GM13977 (cell line): ENCODE measurements around the gene GABRD.

Experiments used
- DNase-seq: peaks from one replicate; pipeline ENCODE4 v3.0.0; 2012; ENCODE audit warnings: low spot score
- in situ Hi-C: fragments of 300-500 bp; cut with MboI; formaldehyde crosslinking; loops from one replicate; pipeline ENCODE4 v1.12.0; 2022; ENCODE audit warnings: low sequenced_read_pairs, low pct_unique_long_range_greater_than_20kb, mixed read lengths, inconsistent platforms; ENCODE audit not compliant: unreplicated experiment
- TF ChIP-seq, protein P1 (sequence below): IDR thresholded peaks from 2 replicates; pipeline ENCODE4 v1.5.1; 2012; ENCODE audit warnings: mild to moderate bottlenecking, control low read depth; ENCODE audit not compliant: insufficient read depth; ENCODE audit errors: extremely low read depth, missing control alignments

The GABRD gene

DNA sequence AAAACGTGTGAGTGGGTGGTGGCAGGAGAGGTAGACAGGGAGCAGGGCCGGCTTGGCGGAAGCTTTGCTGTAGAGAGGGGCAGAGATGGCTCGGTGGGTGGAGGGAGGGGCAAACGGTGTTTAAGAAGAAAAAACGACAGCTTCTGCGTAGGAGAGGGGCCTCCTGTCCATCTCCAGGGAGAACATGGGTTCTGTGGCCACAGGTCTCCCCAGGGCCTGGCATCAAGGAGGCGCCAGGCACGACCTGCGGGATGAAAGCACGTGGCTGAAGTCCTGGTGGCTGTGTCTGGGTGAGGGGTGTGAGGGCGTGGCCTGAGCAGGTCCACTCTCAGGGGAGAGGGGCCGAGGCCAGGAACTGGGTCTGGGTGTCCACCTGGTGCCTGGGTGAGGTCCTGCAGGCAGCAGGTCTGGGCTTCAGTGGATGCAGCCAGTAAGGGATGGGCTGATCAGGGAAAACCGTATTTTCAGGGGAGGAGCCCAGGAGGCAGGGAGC lies 30.1 kb downstream of the GABRD start:
- in situ Hi-C loops, result no loop called here
- TF ChIP-seq, protein P1, sequence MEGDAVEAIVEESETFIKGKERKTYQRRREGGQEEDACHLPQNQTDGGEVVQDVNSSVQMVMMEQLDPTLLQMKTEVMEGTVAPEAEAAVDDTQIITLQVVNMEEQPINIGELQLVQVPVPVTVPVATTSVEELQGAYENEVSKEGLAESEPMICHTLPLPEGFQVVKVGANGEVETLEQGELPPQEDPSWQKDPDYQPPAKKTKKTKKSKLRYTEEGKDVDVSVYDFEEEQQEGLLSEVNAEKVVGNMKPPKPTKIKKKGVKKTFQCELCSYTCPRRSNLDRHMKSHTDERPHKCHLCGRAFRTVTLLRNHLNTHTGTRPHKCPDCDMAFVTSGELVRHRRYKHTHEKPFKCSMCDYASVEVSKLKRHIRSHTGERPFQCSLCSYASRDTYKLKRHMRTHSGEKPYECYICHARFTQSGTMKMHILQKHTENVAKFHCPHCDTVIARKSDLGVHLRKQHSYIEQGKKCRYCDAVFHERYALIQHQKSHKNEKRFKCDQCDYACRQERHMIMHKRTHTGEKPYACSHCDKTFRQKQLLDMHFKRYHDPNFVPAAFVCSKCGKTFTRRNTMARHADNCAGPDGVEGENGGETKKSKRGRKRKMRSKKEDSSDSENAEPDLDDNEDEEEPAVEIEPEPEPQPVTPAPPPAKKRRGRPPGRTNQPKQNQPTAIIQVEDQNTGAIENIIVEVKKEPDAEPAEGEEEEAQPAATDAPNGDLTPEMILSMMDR, result no peak
- no peak for DNase-seq

DNA sequence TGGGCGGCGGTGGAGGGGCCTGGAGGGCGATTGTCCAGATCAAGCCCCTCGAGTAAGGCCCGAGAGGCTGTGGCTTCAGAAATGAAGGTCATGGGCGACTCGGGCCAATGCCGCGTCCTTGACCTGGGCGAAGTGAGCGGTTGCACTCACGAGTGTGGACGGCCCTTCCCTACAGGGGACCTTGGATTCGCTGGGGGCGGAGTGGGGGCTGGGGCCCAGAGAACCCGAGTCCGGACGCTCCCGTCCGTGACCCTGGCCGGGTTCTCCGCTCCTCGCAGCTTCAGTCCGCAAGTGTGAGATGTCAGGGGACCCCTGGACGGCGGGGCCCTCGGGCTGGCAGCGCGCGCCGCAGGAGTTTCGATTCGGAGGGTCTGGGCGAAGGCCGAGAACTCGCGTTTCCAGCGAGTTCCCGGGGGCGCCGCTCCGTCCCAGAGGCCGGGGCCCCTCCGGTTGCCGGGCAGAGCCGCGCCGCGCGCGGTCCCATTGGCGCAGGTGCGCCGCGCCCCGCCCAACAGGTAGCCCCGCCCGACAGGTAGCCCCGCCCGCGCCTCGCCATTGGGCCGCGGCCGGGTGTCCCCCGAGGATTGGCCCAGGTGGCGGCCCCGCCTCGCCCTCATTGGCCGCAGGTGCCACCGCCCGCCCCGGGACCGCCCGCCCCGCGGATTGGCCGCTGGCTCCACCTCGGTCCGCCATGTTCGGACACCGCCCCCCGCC lies 30.7 kb downstream of the GABRD start, which contains the start of gene PRKCZ:
TSS of gene PRKCZ (plus strand) at position 694 of the 714 bp plus-strand sequence. CDS start 220 bp downstream, outside the sequence.
- peak; percentile 92 for DNase-seq
- TF ChIP-seq, protein P1, result no peak
- in situ Hi-C loops, result no loop called here

DNA sequence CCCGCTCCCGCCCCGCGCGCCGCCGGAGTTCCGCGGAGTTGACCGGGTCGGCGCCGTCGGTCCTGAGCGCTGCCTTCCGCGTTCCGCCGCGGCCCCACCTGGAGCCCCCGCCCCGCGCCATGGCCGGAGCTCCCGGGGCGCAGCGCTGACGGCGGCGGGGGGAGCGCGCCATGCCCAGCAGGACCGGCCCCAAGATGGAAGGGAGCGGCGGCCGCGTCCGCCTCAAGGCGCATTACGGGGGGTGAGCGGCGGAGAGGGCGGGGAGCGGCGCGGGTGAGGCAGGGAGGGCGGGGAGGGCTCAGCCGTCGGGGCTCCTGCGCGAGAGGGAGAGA lies 31.3 kb downstream of the GABRD start:
- TF ChIP-seq, protein P1, result no peak
- DNase-seq, result no peak
- in situ Hi-C loops, result no loop called here

DNA sequence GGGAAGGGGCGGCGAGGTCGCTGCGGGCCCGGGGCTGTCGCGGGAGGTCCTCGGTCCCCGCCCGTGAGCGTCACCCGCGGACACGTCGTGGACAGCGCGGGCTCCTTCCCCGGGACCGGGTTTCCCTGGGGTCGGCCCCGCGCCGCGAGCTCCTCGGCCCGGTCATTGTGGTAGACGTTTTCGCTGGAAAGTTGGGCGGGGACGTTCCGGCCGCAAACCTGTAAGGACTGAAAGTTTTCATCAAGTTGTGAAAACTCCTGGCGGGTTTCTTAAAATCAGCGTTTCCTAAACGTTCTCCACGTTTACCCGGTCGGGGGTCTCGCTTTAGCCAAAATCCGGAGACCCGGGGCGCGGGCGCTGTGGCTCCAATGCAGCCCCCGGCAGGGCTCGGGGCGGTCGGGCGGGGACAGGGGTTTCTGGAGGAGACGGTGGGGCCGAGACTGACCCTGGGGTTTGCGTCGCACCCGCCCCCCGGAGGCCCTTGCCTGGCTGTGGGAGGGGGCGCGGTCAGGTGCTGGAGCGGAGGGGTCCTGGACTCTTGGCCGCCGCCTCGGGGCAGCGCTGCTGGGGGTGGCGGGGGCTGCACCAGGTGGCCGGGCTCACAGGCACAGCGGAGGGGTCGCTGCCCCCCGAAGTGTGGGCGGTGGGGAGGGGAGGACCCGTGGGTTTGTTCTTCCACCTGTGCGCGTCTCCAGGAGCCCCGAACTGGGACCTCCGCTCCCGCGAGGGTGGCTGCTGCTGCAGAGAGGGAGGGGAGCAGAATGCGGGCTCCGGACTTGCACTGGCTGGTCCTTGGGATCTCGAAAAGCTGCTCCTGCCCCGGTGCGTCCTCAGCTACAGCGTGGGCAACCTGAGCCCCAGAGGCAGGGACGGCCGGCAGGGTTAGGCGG lies 31.9 kb downstream of the GABRD start:
- DNase-seq, result no peak
- in situ Hi-C loops, result no loop called here
- TF ChIP-seq, protein P1, result no peak

DNA sequence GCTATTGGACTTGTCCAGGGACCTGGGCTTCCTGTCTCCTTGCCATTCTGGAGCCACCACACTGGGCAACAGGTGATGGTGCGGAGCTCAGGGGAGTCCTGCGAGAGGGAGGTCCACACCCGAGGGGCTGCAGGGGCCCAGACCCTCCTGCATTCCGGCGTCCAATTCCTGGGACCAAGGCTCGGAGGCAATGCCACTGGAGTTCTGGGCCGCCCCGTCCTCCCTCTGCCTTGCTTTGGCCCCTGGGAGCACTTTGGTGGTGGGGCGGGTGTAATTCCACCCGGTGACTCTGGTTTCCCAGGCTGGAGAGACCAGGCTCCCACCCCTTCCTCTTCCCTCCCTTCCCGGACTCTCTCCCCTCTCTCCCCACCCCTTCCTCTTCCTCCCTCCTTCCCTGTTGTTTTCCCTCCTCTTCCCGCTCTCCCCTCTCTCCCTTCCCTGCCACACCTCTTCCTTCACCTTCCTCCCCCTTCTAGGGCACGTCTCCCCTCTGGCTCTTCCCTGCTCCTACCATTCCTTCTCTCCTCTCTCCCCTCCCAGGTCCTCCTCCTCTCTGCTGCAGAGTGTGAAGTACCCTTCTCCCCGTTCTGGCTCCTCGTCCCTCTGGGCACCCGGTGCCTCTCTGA lies 33.0 kb downstream of the GABRD start:
- in situ Hi-C loops, result no loop called here
- TF ChIP-seq, protein P1, result no peak
- no peak for DNase-seq

DNA sequence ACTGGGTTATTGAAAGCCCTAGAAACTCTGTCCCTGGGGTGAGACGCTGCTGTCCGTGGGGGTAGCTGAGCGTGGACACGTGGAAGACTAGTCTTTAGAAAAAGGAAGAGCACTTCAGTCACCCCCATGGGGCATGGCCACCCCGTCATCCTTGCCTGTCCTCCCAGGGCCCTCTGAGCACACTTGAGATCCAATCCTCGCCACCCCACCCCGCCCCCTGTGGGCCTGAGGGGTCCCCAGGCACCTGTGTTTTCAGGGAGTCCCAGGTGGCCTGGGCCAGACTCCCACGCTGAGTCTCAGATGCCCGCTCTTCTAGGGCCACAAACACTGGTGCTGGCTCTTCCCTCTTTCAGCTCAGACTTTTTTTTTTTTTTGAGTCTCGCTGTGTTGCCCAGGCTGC lies 33.6 kb downstream of the GABRD start:
- in situ Hi-C loops, result no loop called here
- no peak for DNase-seq
- TF ChIP-seq, protein P1, result no peak
